ENCODE measurements around the gene MRPS31. TPM values are rescaled to one million over a fixed set of nuclear protein-coding genes. Genes with fewer than 3 reads are reported as not detected.

The MRPS31 gene
- total RNA-seq, 2 experiments from 2014 or later: 27.0 to 60.2 TPM

DNA sequence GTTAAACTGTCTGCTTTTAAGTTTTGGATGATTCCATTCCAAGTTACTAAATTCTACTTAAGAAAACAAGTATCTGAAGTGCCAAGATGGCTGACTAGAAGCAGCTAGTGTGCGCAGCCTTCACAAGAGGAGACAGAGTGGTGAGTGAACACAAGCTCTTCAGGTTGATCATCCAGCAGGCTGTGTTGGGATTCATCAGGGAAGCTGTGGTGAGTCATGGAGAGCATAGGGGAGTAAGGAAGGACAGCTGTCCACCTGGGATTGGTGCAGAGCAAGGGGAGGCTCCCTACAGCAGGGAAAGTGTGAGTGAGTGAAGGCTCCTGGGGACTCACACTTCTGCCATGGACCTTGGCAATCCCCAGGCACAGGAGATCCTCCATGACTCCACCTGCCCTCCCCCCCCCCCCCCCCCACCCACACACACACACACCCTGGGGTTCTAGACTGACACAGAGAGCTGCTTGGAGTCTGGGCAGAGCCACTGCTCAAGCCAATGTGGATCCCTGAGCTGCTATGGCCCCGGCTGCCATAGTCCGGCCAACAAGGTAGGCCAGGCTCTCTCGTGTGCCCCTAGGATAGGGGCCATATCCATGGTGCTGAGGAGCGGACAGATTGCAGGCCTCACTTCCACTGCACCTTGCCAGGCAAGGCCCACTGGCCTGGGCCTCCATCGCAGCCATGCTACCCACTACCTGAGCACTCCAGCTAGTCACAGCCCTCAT, 41.9 kb upstream of the MRPS31 start:
- BruUV-seq (replicated peaks): no TSS peak
- Histone ChIP-seq H3K27ac (ENCODE audit: low read depth, low read length, poor library complexity, severe bottlenecking) (no peak overlapping the region), H3K4me2 (ENCODE audit: low read length) (no peak overlapping the region), H3K4me1 (ENCODE audit: insufficient read depth, low read length, poor library complexity, severe bottlenecking) (peaks cover 16% of the 10 kb centered on the region), H3K79me2 (ENCODE audit: insufficient read depth, low read depth, low read length) (no peaks in the 10 kb centered on the region), H4K20me1 (ENCODE audit: insufficient read depth, low read length) (no peaks in the 10 kb centered on the region), H3K36me3 (ENCODE audit: insufficient read depth, low read length) (peaks cover 62% of the 10 kb centered on the region), H2AFZ (ENCODE audit: low read length) (no peak overlapping the region), H3K9me2 (ENCODE audit: insufficient read depth, low read length) (no peaks in the 10 kb centered on the region), H3K9me3 (ENCODE audit: low read length) (no peaks in the 10 kb centered on the region), H3K4me3 (ENCODE audit: low read depth, low read length, poor library complexity, severe bottlenecking) (no peak overlapping the region)
- DNase-seq (ENCODE audit: low spot score): no peak
- ChIA-PET POLR2A (no interaction called here), CTCF (ENCODE audit: unreplicated experiment) (interaction anchor here (0.6 to 1.8 kb wide), 2 partner anchors 24 to 35 kb away, joined by 3 to 5 read pairs; no protein-coding TSS in a partner anchor)
- TF ChIP-seq EZH2phosphoT487 (IDR thresholded peaks at IDR 0.05; ENCODE audit: borderline replicate concordance, low read depth, low read length) (no peak), CTCF (conservative IDR thresholded peaks at IDR 0.05; ENCODE audit: low read length) (no peak)
- intact Hi-C loops (cut with micrococcal nuclease; ENCODE audit: unreplicated experiment): no loop called here

GRCh38 chr13:40812102-40812501, 41.1 kb upstream of the MRPS31 start:
- H3K27ac ChIP-seq (ENCODE audit: low read depth, low read length, poor library complexity, severe bottlenecking): peak overlapping the region; percentile 13
- intact Hi-C loops (cut with micrococcal nuclease; ENCODE audit: unreplicated experiment): no loop called here
- POLR2A ChIA-PET: no interaction called here
- no peak overlapping the region for H2AFZ ChIP-seq (ENCODE audit: low read length)
- no peaks in the 10 kb centered on the region for H3K79me2 ChIP-seq (ENCODE audit: insufficient read depth, low read depth, low read length)
- H3K4me1 ChIP-seq (ENCODE audit: insufficient read depth, low read length, poor library complexity, severe bottlenecking): peaks cover 16% of the 10 kb centered on the region
- no peaks in the 10 kb centered on the region for H3K9me3 ChIP-seq (ENCODE audit: low read length)
- TF ChIP-seq EZH2phosphoT487 (IDR thresholded peaks at IDR 0.05; ENCODE audit: borderline replicate concordance, low read depth, low read length) (no peak), CTCF (conservative IDR thresholded peaks at IDR 0.05; ENCODE audit: low read length) (no peak)
- no peak overlapping the region for H3K4me3 ChIP-seq (ENCODE audit: low read depth, low read length, poor library complexity, severe bottlenecking)
- H3K9me2 ChIP-seq (ENCODE audit: insufficient read depth, low read length): no peaks in the 10 kb centered on the region
- CTCF ChIA-PET (ENCODE audit: unreplicated experiment): interaction anchor here (0.6 to 1.8 kb wide), 2 partner anchors 23 to 34 kb away, joined by 3 to 5 read pairs; no protein-coding TSS in a partner anchor
- peak overlapping the region; percentile 24 for H3K4me2 ChIP-seq (ENCODE audit: low read length)
- DNase-seq (ENCODE audit: low spot score): peak; percentile 27
- no peaks in the 10 kb centered on the region for H4K20me1 ChIP-seq (ENCODE audit: insufficient read depth, low read length)
- H3K36me3 ChIP-seq (ENCODE audit: insufficient read depth, low read length): peaks cover 70% of the 10 kb centered on the region
- no TSS peak for BruUV-seq (replicated peaks)

DNA sequence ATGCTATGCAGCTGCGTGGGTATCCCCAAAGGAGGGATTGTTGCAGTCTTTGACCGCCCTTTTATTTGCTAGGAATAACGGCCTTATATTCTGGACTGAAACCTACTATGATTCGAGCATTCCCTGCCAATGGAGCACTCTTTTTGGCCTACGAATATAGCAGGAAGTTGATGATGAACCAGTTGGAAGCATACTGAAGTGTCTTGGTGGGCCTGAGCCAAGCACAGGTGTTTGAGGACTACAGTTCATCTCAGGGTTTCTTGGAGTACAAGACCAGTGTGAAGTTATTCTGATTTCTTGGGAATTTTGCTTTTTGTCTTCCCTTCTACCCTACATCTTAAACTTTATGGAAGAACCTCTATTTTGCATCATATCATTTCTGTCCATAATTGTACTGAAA, 38.5 kb upstream of the MRPS31 start:
- H4K20me1 ChIP-seq (ENCODE audit: insufficient read depth, low read length): no peaks in the 10 kb centered on the region
- POLR2A ChIA-PET: no interaction called here
- H3K9me2 ChIP-seq (ENCODE audit: insufficient read depth, low read length): no peaks in the 10 kb centered on the region
- BruUV-seq (replicated peaks): no TSS peak
- H3K36me3 ChIP-seq (ENCODE audit: insufficient read depth, low read length): peaks cover 82% of the 10 kb centered on the region
- no peak overlapping the region for H3K4me3 ChIP-seq (ENCODE audit: low read depth, low read length, poor library complexity, severe bottlenecking)
- intact Hi-C loops (cut with micrococcal nuclease; ENCODE audit: unreplicated experiment): no loop called here
- H3K4me2 ChIP-seq (ENCODE audit: low read length): no peak overlapping the region
- no peaks in the 10 kb centered on the region for H3K79me2 ChIP-seq (ENCODE audit: insufficient read depth, low read depth, low read length)
- peaks cover 14% of the 10 kb centered on the region for H3K4me1 ChIP-seq (ENCODE audit: insufficient read depth, low read length, poor library complexity, severe bottlenecking)
- no peak overlapping the region for H3K27ac ChIP-seq (ENCODE audit: low read depth, low read length, poor library complexity, severe bottlenecking)
- DNase-seq (ENCODE audit: low spot score): no peak
- CTCF ChIA-PET (ENCODE audit: unreplicated experiment): no interaction called here
- TF ChIP-seq EZH2phosphoT487 (IDR thresholded peaks at IDR 0.05; ENCODE audit: borderline replicate concordance, low read depth, low read length) (no peak), CTCF (conservative IDR thresholded peaks at IDR 0.05; ENCODE audit: low read length) (no peak)
- H2AFZ ChIP-seq (ENCODE audit: low read length): no peak overlapping the region
- no peaks in the 10 kb centered on the region for H3K9me3 ChIP-seq (ENCODE audit: low read length)

Data from OCI-LY7 (cell line).